Measurements from ENCODE around the gene PROM2.

The PROM2 gene

DNA sequence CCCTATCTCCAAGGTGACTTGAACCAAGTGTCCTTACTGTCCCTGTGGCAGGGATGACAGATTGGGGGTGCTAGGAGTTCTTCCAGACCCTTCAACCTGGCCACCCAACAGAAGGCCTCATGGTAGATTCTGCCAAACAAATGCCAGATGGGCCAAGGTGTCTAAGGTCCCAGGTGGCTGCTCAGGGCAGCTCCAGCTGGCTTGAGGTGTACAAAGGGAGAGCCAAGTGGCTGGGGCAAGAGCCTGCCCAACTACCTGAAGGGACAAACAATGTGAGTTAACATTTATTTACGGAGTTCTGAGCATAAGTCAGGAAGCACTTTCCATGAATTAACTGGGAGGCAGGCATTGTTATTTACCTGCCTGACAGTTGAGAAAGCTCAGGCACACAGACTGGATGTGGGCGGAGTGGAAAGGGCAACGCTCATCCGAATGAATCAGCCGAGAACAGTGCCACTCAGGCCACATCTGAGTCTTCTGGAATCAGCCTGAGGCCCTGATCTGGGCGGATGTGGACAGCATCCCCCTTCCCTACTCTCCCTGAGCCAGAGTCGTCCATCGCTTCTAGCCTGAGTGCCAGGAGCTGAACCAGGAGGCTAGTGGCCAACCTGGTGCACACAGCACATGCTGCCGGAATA is 18.5 kb downstream of the PROM2 start:
- no peak overlapping the region for H3K27ac ChIP-seq (ENCODE audit: low read depth, low read length)
- no peaks in the 10 kb centered on the region for H3K9me3 ChIP-seq (ENCODE audit: low read length)
- no peaks in the 10 kb centered on the region for H3K27me3 ChIP-seq (ENCODE audit: control insufficient read depth in 1 of 2, insufficient read depth in 2 of 2, low read length in 2 of 2)
- no peak overlapping the region for H3K4me3 ChIP-seq (ENCODE audit: low read depth in 1 of 2, low read length in 2 of 2)
- H3K4me1 ChIP-seq (ENCODE audit: insufficient read depth, low read length), result no peaks in the 10 kb centered on the region
- H3K36me3 ChIP-seq (ENCODE audit: insufficient read depth, low read length), result no peaks in the 10 kb centered on the region
- no peak overlapping the region for H3K9ac ChIP-seq (ENCODE audit: low read length)

- Histone ChIP-seq H3K9ac (ENCODE audit: low read length) (no peak overlapping the region), H3K4me3 (ENCODE audit: low read depth in 1 of 2, low read length in 2 of 2) (no peak overlapping the region), H3K36me3 (ENCODE audit: insufficient read depth, low read length) (no peaks in the 10 kb centered on the region), H3K4me1 (ENCODE audit: insufficient read depth, low read length) (no peaks in the 10 kb centered on the region), H3K27me3 (ENCODE audit: control insufficient read depth in 1 of 2, insufficient read depth in 2 of 2, low read length in 2 of 2) (no peaks in the 10 kb centered on the region), H3K27ac (ENCODE audit: low read depth, low read length) (no peak overlapping the region), H3K9me3 (ENCODE audit: low read length) (no peaks in the 10 kb centered on the region)
These were observed 20.5 kb downstream of the PROM2 start for GRCh38 chr2:95294579-95295250.

DNA sequence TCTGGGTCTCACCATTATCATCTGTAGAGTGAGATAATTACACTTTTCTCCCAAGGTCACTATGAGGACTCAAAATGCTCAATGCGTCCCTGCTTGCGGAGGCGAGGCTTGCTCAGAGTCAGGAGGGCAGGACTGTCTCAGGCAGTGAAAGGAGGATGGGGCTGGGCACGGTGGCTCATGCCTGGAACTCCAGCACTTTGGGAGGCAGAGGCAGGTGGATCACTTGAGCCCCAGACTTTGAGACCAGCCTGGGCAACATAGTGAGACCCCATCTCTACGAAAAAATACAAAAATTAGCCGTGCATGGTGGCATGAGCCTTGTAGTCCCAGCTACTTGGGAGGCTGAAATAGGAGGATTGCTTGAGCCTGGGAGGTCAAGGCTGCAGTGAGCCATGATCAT is 21.1 kb downstream of the PROM2 start:
- Histone ChIP-seq H3K27me3 (ENCODE audit: control insufficient read depth in 1 of 2, insufficient read depth in 2 of 2, low read length in 2 of 2) (no peaks in the 10 kb centered on the region), H3K9me3 (ENCODE audit: low read length) (no peaks in the 10 kb centered on the region), H3K4me3 (ENCODE audit: low read depth in 1 of 2, low read length in 2 of 2) (no peak overlapping the region), H3K36me3 (ENCODE audit: insufficient read depth, low read length) (no peaks in the 10 kb centered on the region), H3K27ac (ENCODE audit: low read depth, low read length) (no peak overlapping the region), H3K4me1 (ENCODE audit: insufficient read depth, low read length) (no peaks in the 10 kb centered on the region), H3K9ac (ENCODE audit: low read length) (no peak overlapping the region)

- no peaks in the 10 kb centered on the region for H3K36me3 ChIP-seq (ENCODE audit: insufficient read depth, low read length)
- no peak overlapping the region for H3K9ac ChIP-seq (ENCODE audit: low read length)
- no peaks in the 10 kb centered on the region for H3K9me3 ChIP-seq (ENCODE audit: low read length)
- H3K4me3 ChIP-seq (ENCODE audit: low read depth in 1 of 2, low read length in 2 of 2), result no peak overlapping the region
- H3K27ac ChIP-seq (ENCODE audit: low read depth, low read length), result no peak overlapping the region
- peaks cover 0 to 2% of the 10 kb centered on the region in 2 donors for H3K27me3 ChIP-seq (ENCODE audit: control insufficient read depth in 1 of 2, insufficient read depth in 2 of 2, low read length in 2 of 2)
- no peaks in the 10 kb centered on the region for H3K4me1 ChIP-seq (ENCODE audit: insufficient read depth, low read length)
These were observed 21.8 kb downstream of the PROM2 start for GRCh38 chr2:95296011-95296410.

DNA sequence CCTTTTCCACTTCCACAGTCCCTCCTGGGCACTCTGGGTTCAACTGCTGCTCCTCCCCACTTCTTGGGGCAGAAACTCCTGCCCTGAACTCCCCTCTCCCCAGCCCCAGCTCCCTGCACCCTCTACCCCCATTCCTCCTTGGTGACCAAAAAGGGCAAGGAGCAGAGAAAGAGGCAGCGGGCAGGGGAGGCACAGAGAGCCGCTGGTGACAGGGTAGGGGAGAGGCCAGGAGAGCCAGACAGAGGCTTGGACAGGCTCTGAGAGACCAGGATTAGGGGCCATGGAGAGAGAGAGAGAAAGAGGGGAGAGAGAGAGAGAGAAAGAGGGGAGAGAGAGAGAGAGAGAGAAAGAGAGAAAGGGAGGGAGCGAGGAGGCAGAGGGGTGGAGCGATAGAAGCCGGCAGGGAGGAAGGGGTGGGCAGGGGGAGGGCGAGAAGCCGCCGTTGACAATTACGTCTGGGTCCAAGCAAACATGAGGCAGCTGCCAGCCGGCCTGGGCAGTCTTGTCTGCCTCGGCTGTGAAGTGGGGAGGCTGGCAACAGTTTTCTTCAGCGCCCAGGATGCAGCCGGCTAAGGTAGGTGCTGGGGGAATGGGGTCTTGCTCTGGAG is 22.7 kb downstream of the PROM2 start, which contains the start of gene KCNIP3:
Gene KCNIP3 (plus strand): TSS at position 468 of the 608 bp plus-strand sequence. CDS start 92 bp downstream, at position 560.
- no peak within 1 kb of the TSS for H3K27ac ChIP-seq (ENCODE audit: low read depth, low read length)
- no peak within 1 kb of the TSS for H3K4me3 ChIP-seq (ENCODE audit: low read depth in 1 of 2, low read length in 2 of 2)
- H3K9ac ChIP-seq (ENCODE audit: low read length), result no peak within 1 kb of the TSS
- no peaks in the 10 kb centered on the region for H3K36me3 ChIP-seq (ENCODE audit: insufficient read depth, low read length)
- H3K4me1 ChIP-seq (ENCODE audit: insufficient read depth, low read length), result no peaks in the 10 kb centered on the region
- no peaks in the 10 kb centered on the region for H3K9me3 ChIP-seq (ENCODE audit: low read length)
- H3K27me3 ChIP-seq (ENCODE audit: control insufficient read depth in 1 of 2, insufficient read depth in 2 of 2, low read length in 2 of 2), result peaks cover 0 to 7% of the 10 kb centered on the region in 2 donors

- H3K4me3 ChIP-seq (ENCODE audit: low read depth in 1 of 2, low read length in 2 of 2), result no peak overlapping the region
- no peak overlapping the region for H3K9ac ChIP-seq (ENCODE audit: low read length)
- no peaks in the 10 kb centered on the region for H3K4me1 ChIP-seq (ENCODE audit: insufficient read depth, low read length)
- no peak overlapping the region for H3K27ac ChIP-seq (ENCODE audit: low read depth, low read length)
- H3K36me3 ChIP-seq (ENCODE audit: insufficient read depth, low read length), result no peaks in the 10 kb centered on the region
- no peaks in the 10 kb centered on the region for H3K9me3 ChIP-seq (ENCODE audit: low read length)
- peaks cover 0 to 8% of the 10 kb centered on the region in 2 donors for H3K27me3 ChIP-seq (ENCODE audit: control insufficient read depth in 1 of 2, insufficient read depth in 2 of 2, low read length in 2 of 2)
These were observed 23.6 kb downstream of the PROM2 start for GRCh38 chr2:95297639-95298395.

DNA sequence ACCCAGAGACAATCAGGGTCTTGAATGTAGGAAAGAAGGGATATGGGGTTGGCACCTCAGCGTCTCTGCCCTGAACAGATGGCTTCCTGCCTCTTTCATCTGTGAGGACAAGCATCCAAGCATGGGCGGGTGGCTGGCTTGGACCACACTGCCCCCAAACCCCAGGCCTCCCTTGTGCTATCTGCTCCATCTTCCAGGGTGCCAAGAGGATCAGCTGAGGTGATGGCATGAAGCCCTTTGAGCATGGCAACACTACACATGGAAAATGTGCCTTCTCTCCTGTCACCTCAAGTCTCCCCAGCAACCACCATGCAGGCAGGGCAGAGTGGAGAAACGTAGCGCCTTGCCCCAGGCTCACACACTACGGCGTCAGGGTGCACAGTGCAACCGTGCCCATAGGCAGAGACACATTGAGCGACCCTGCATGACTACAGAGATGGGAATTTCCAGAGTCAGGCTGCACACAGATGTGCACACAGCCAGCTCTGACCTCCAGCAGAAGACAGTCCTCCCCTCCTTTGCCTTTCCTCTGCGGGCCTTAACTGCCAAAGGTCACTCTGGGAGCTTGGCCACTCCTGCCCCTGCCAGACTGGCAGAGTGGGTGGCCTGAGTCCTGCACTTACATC is 24.4 kb downstream of the PROM2 start:
- Histone ChIP-seq H3K27me3 (ENCODE audit: control insufficient read depth in 1 of 2, insufficient read depth in 2 of 2, low read length in 2 of 2) (peaks cover 0 to 12% of the 10 kb centered on the region in 2 donors), H3K27ac (ENCODE audit: low read depth, low read length) (no peak overlapping the region), H3K4me1 (ENCODE audit: insufficient read depth, low read length) (no peaks in the 10 kb centered on the region), H3K9ac (ENCODE audit: low read length) (no peak overlapping the region), H3K9me3 (ENCODE audit: low read length) (no peaks in the 10 kb centered on the region), H3K36me3 (ENCODE audit: insufficient read depth, low read length) (no peaks in the 10 kb centered on the region), H3K4me3 (ENCODE audit: low read depth in 1 of 2, low read length in 2 of 2) (no peak overlapping the region)

DNA sequence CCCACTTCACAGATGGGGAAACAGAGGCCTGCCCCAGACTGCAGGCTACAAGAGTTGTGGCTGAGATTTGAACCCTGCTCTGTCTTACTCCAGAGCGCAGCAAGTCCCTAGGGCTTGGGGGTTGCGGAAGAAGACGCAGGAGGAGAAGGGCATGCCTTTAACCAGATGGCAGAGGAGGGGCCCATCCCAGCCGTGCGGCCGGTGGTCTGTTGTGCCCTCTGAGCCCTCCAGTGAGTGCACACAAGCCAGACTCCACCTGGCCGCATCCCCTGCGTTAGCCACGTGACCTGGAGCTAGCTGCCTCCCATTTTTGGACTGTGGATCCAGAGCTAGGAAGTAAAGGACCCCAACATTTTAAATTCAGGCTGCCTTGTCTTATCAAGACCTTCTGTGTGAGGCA is 25.7 kb downstream of the PROM2 start:
- H3K27ac ChIP-seq (ENCODE audit: low read depth, low read length), result no peak overlapping the region
- H3K9ac ChIP-seq (ENCODE audit: low read length), result no peak overlapping the region
- H3K4me3 ChIP-seq (ENCODE audit: low read depth in 1 of 2, low read length in 2 of 2), result no peak overlapping the region
- H3K36me3 ChIP-seq (ENCODE audit: insufficient read depth, low read length), result no peaks in the 10 kb centered on the region
- H3K9me3 ChIP-seq (ENCODE audit: low read length), result no peaks in the 10 kb centered on the region
- peaks cover 0 to 12% of the 10 kb centered on the region in 2 donors for H3K27me3 ChIP-seq (ENCODE audit: control insufficient read depth in 1 of 2, insufficient read depth in 2 of 2, low read length in 2 of 2)
- H3K4me1 ChIP-seq (ENCODE audit: insufficient read depth, low read length), result no peaks in the 10 kb centered on the region

DNA sequence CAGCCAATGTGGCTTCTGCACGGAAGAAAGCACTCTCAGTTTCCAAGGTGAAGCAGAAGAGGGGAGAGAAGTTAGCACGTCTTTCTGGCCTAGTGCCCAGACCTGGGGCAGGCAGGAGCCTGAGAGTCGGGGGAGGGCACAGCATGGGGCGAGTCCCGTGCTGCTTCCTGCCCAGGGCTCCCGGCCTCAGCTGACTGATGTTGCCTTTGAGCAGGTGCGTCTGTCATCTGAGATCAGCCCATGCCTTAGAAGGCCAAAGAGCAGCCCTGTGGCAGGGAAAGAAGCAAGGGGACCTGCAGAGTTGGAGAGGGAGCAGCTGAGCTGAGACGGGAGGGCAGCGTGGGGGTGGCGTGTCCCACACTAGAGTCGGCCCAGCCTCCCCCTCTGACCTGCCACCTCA is 26.2 kb downstream of the PROM2 start:
- Histone ChIP-seq H3K4me1 (ENCODE audit: insufficient read depth, low read length) (no peaks in the 10 kb centered on the region), H3K36me3 (ENCODE audit: insufficient read depth, low read length) (no peaks in the 10 kb centered on the region), H3K27ac (ENCODE audit: low read depth, low read length) (no peak overlapping the region), H3K27me3 (ENCODE audit: control insufficient read depth in 1 of 2, insufficient read depth in 2 of 2, low read length in 2 of 2) (peaks cover 0 to 12% of the 10 kb centered on the region in 2 donors), H3K9ac (ENCODE audit: low read length) (no peak overlapping the region), H3K9me3 (ENCODE audit: low read length) (no peaks in the 10 kb centered on the region), H3K4me3 (ENCODE audit: low read depth in 1 of 2, low read length in 2 of 2) (no peak overlapping the region)

- Histone ChIP-seq H3K4me1 (ENCODE audit: insufficient read depth, low read length) (no peaks in the 10 kb centered on the region), H3K9me3 (ENCODE audit: low read length) (no peaks in the 10 kb centered on the region), H3K27ac (ENCODE audit: low read depth, low read length) (no peak overlapping the region), H3K36me3 (ENCODE audit: insufficient read depth, low read length) (no peaks in the 10 kb centered on the region), H3K4me3 (ENCODE audit: low read depth in 1 of 2, low read length in 2 of 2) (no peak overlapping the region), H3K27me3 (ENCODE audit: control insufficient read depth in 1 of 2, insufficient read depth in 2 of 2, low read length in 2 of 2) (peaks cover 0 to 12% of the 10 kb centered on the region in 2 donors), H3K9ac (ENCODE audit: low read length) (no peak overlapping the region)
These were observed 26.9 kb downstream of the PROM2 start for GRCh38 chr2:95301186-95301585.

Measured in muscle layer of colon (tissue), 2 donors.